H9 (cell line): ENCODE measurements around the gene SV2C. TPM values are rescaled to one million over a fixed set of nuclear protein-coding genes. Genes with fewer than 3 reads are reported as not detected.

Source experiments
- DNase-seq: peaks from one replicate; pipeline ENCODE4 v3.0.0-alpha.2; 2017
- H2AFZ ChIP-seq: one replicate; pipeline ENCODE4 v1.6.1; 2013; ENCODE audit warnings: mild to moderate bottlenecking, low read length, control low read depth, moderate library complexity
- H2AK5ac ChIP-seq: 2 replicates; pipeline ENCODE4 v1.6.1; 2013; ENCODE audit warnings: low read length, control low read depth, mixed read lengths; ENCODE audit not compliant: insufficient read length
- H2BK120ac ChIP-seq: one replicate; pipeline ENCODE4 v1.6.1; 2013; ENCODE audit warnings: low read depth, mild to moderate bottlenecking, low read length, control low read depth, inconsistent platforms; ENCODE audit not compliant: poor library complexity, severe bottlenecking
- H2BK12ac ChIP-seq: 2 replicates; pipeline ENCODE4 v1.6.1; 2013; ENCODE audit warnings: low read length, control low read depth, mixed read lengths, low read depth; ENCODE audit not compliant: insufficient read length
- H2BK15ac ChIP-seq: 2 replicates; pipeline ENCODE4 v1.6.1; 2013; ENCODE audit warnings: low read depth, low read length, control low read depth
- H2BK20ac ChIP-seq: one replicate; pipeline ENCODE4 v1.6.1; 2013; ENCODE audit warnings: low read depth, mild to moderate bottlenecking, low read length, control low read depth, inconsistent platforms; ENCODE audit not compliant: poor library complexity, severe bottlenecking
- H2BK5ac ChIP-seq: 2 replicates; pipeline ENCODE4 v1.6.1; 2013; ENCODE audit warnings: low read length, control low read depth, mixed read lengths; ENCODE audit not compliant: insufficient read length
- H3K14ac ChIP-seq: 2 replicates; pipeline ENCODE4 v1.6.1; 2013; ENCODE audit warnings: low read length, control low read depth; ENCODE audit not compliant: insufficient read depth
- H3K18ac ChIP-seq: 2 replicates; pipeline ENCODE4 v1.6.1; 2013; ENCODE audit warnings: low read depth, mild to moderate bottlenecking, mixed read lengths, low read length, control low read depth; ENCODE audit not compliant: insufficient read length
- H3K23ac ChIP-seq: 2 replicates; pipeline ENCODE4 v1.6.1; 2013; ENCODE audit warnings: low read length, control low read depth, mixed read lengths, low read depth; ENCODE audit not compliant: insufficient read length
- H3K23me2 ChIP-seq: 2 replicates; pipeline ENCODE4 v1.6.1; 2013; ENCODE audit warnings: low read depth, mild to moderate bottlenecking, mixed read lengths, low read length, control low read depth; ENCODE audit not compliant: insufficient read length, poor library complexity, severe bottlenecking
- H3K27ac ChIP-seq: 2 replicates; pipeline ENCODE4 v1.5.1; 2013; ENCODE audit warnings: low read length, control low read depth, mixed read lengths, low read depth; ENCODE audit not compliant: insufficient read length
- H3K27me3 ChIP-seq: 2 replicates; pipeline ENCODE4 v1.6.1; 2013; ENCODE audit warnings: low read length, control low read depth, inconsistent platforms; ENCODE audit not compliant: insufficient read depth
- H3K4ac ChIP-seq: 2 replicates; pipeline ENCODE4 v1.6.1; 2013; ENCODE audit warnings: low read depth, mild to moderate bottlenecking, control low read depth, inconsistent platforms, low read length, moderate library complexity
- H3K4me1 ChIP-seq: 2 replicates; pipeline ENCODE4 v1.6.1; 2013; ENCODE audit warnings: low read length, control low read depth, inconsistent platforms; ENCODE audit not compliant: insufficient read depth
- H3K4me2 ChIP-seq: 2 replicates; pipeline ENCODE4 v1.6.1; 2013; ENCODE audit warnings: low read length, control low read depth, mixed read lengths; ENCODE audit not compliant: insufficient read length, insufficient read depth
- H3K56ac ChIP-seq: 2 replicates; pipeline ENCODE4 v1.6.1; 2013; ENCODE audit warnings: low read depth, mild to moderate bottlenecking, mixed read lengths, low read length, control low read depth; ENCODE audit not compliant: insufficient read length
- H3K79me1 ChIP-seq: 2 replicates; pipeline ENCODE4 v1.6.1; 2013; ENCODE audit warnings: low read depth, mild to moderate bottlenecking, moderate library complexity, low read length, control low read depth, inconsistent platforms; ENCODE audit not compliant: insufficient read depth, poor library complexity, severe bottlenecking
- H3K79me2 ChIP-seq: 2 replicates; pipeline ENCODE4 v1.6.1; 2013; ENCODE audit warnings: low read length, control low read depth, inconsistent platforms; ENCODE audit not compliant: insufficient read depth
- H3K9ac ChIP-seq: 2 replicates; pipeline ENCODE4 v1.6.1; 2013; ENCODE audit warnings: low read length, control low read depth, mixed read lengths; ENCODE audit not compliant: insufficient read length; ENCODE audit errors: extremely low read depth
- H3K9me3 ChIP-seq: one replicate; pipeline ENCODE4 v1.6.1; 2013; ENCODE audit warnings: low read depth, low read length, inconsistent platforms; ENCODE audit not compliant: control insufficient read depth
- H3T11ph ChIP-seq: one replicate; pipeline ENCODE4 v1.6.1; 2013; ENCODE audit warnings: mild to moderate bottlenecking, low read length, control low read depth, inconsistent platforms
- H4K20me1 ChIP-seq: one replicate; pipeline ENCODE4 v1.6.1; 2013; ENCODE audit not compliant: control insufficient read depth, insufficient read length, insufficient read depth
- H4K5ac ChIP-seq: 2 replicates; pipeline ENCODE4 v1.6.1; 2013; ENCODE audit warnings: low read depth, mild to moderate bottlenecking, mixed read lengths, low read length, control low read depth; ENCODE audit not compliant: insufficient read length
- H4K8ac ChIP-seq: replicated peaks from 2 replicates; pipeline ENCODE4 v1.6.1; 2013; ENCODE audit warnings: low read length, control low read depth, mixed read lengths, low read depth; ENCODE audit not compliant: insufficient read length
- H4K91ac ChIP-seq: 2 replicates; pipeline ENCODE4 v1.6.1; 2013; ENCODE audit warnings: low read depth, mild to moderate bottlenecking, moderate library complexity, mixed read lengths, low read length, control low read depth; ENCODE audit not compliant: insufficient read length
- H3K27ac Mint-ChIP-seq, 3 experiments: 2 replicates in 2 of 3; 3 replicates in 1 of 3; pipeline ENCODE4 v1.8.0; 2020 to 2021; ENCODE audit warnings: mixed read lengths in 3 of 3, mild to moderate bottlenecking in 1 of 3, moderate library complexity in 1 of 3
- H3K27me3 Mint-ChIP-seq: 2 replicates; pipeline ENCODE4 v1.8.0; 2021; ENCODE audit warnings: low read depth, mild to moderate bottlenecking, moderate library complexity, mixed read lengths
- H3K36me3 Mint-ChIP-seq, 3 experiments: 2 replicates in 2 of 3; 3 replicates in 1 of 3; pipeline ENCODE4 v1.8.0; 2020 to 2021; ENCODE audit warnings: low read depth in 3 of 3, mixed read lengths in 3 of 3; ENCODE audit not compliant: insufficient read depth in 1 of 3
- H3K4me1 Mint-ChIP-seq, 2 experiments: 2 replicates each; pipeline ENCODE4 v1.8.0; 2020; ENCODE audit warnings: mixed read lengths in 2 of 2
- H3K4me3 Mint-ChIP-seq, 2 experiments: 2 replicates in 1 of 2; 3 replicates in 1 of 2; pipeline ENCODE4 v1.8.0; 2020 to 2021; ENCODE audit warnings: mild to moderate bottlenecking in 2 of 2, mixed read lengths in 2 of 2, moderate library complexity in 1 of 2
- H3K9me3 Mint-ChIP-seq, 2 experiments: 2 replicates in 1 of 2; 3 replicates in 1 of 2; pipeline ENCODE4 v1.8.0; 2020; ENCODE audit warnings: mild to moderate bottlenecking in 2 of 2, mixed read lengths in 2 of 2, moderate library complexity in 1 of 2
- CTCF ChIP-seq: fragments of 200-600 bp; sonication (generic); conservative IDR thresholded peaks from 3 replicates; pipeline ENCODE4 v1.8.0; 2021; ENCODE audit warnings: antibody characterized with exemption, mild to moderate bottlenecking
- total RNA-seq: library from RNA; stranded (reverse); gene quantifications from 2 replicates; pipeline ENCODE4 v1.2.1, GENCODE V29; 2021

Gene SV2C
- total RNA-seq, 1 experiment from 2014 or later = 0.09 TPM

- TF ChIP-seq CTCF = no peak
- Histone ChIP-seq H4K20me1 (no peaks in the 10 kb centered on the region), H3K14ac (no peak overlapping the region), H3K27ac (no peak overlapping the region), H2BK20ac (no peak overlapping the region), H2AK5ac (no peak overlapping the region), H3K56ac (no peak overlapping the region), H4K8ac (no peak overlapping the region), H2BK5ac (no peak overlapping the region), H3K18ac (no peak overlapping the region), H2BK12ac (no peak overlapping the region), H3K4me2 (no peak overlapping the region), H3K79me1 (no peaks in the 10 kb centered on the region), H3K4me1 (peaks cover 12% of the 10 kb centered on the region; the same call in 1 of the 2 replicates), H3K9ac (no peak overlapping the region), H3K4ac (no peak overlapping the region), H3K9me3 (no peaks in the 10 kb centered on the region), H3K23ac (no peak overlapping the region), H4K5ac (no peak overlapping the region), H2BK15ac (no peak overlapping the region), H3K79me2 (no peaks in the 10 kb centered on the region), H3K23me2 (peaks cover 6% of the 10 kb centered on the region), H4K91ac (no peak overlapping the region), H2BK120ac (no peak overlapping the region), H2AFZ (no peak overlapping the region), H3K27me3 (no peaks in the 10 kb centered on the region), H3T11ph (no peak overlapping the region)
- no peaks in the 10 kb centered on the region for H3K36me3 Mint-ChIP-seq
- DNase-seq = no peak
- H3K4me3 Mint-ChIP-seq = no peak overlapping the region
- H3K4me1 Mint-ChIP-seq = peaks cover 58 to 60% of the 10 kb centered on the region in 2 experiments
- H3K27me3 Mint-ChIP-seq = peaks cover 21% of the 10 kb centered on the region
- H3K9me3 Mint-ChIP-seq = no peaks in the 10 kb centered on the region
- H3K27ac Mint-ChIP-seq = no peak overlapping the region
Measured at GRCh38 chr5:76329346-76329745, 246.2 kb downstream of the SV2C start.
